Suppressor macrophage treated with lipopolysaccharide for 4 hours (primary cell): ENCODE results near the gene CDH6.

Experiments
- DNase-seq: peaks from one replicate; pipeline ENCODE4 v3.0.0-alpha.2; 2020

Gene CDH6

GRCh38 chr5:31268256-31268655 lies 74.8 kb downstream of the CDH6 start:
- DNase-seq, result no peak

DNA sequence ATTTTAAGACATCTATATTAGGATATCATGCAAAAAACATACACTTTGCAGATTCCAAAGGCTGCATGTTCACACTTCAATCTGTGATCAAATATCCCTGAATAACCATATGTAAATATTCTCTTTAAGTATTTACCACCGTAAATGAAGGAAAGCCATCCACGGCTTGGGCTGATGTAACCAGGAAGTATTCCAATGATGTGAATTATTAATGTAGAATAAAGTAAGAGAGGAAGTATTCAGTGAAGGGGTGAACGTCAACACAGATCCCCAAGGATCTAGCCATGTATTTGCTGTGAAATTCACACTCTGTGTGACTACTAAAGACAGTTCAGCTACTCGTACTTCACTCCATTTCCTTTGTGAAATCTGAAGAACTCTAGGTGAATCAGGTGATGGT lies 75.2 kb downstream of the CDH6 start:
- no peak for DNase-seq

DNA sequence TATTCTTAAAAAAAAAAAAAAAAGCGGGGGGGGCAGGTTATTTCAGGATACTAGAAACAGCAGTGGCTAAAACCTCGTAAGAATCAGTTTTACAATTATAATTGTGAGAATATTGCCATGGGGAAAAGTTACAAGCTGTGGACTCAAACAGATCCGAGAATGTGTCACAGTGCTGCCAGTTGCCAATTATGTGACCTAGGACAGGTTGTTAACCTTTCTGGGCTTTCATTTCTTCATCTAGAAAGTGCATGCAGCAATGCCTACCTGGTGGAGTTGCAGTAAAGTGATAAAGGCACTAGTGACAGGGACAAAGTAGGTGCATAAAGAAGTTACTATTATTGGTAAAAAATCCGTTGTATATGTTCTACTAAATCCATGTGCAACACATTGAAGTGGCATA lies 75.8 kb downstream of the CDH6 start:
- no peak for DNase-seq

GRCh38 chr5:31270396-31270795 lies 76.9 kb downstream of the CDH6 start:
- peak; percentile 20 for DNase-seq

GRCh38 chr5:31271567-31271966 lies 78.1 kb downstream of the CDH6 start:
- no peak for DNase-seq

GRCh38 chr5:31273161-31273560 lies 79.7 kb downstream of the CDH6 start:
- DNase-seq, result no peak

DNA sequence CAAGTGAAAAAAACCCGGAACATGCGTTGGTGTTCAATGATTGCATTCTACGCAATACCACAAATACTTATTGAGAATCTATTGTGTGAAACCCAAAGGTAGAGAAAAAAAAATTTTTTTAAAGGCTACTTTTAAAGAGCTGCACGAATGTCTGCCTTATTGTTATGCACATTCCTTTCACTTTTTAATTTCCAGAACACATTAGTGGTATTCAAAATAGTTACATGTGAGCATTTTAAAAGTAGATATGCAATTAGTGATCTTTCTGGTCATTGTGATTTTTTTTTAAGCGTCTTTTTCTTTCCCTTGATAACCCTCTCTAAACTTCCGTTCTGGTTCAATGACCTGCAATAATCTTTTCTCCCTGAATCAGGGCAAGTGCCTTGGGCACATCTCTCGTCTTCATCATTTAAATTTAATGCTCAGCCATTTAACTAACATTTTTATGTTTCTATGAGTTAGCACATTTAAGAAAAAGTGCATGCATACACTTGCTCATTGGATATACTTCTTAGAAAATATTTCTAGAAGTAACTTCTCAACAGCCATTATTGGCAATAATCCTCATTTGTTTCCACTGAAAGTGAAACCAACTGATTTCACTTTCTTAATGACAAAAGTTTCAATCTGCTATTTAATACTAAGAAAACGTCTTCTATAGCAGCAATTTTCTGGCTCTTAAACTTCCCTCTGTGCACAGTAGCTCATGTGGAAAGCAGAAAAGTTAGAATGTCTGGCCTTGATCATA lies 80.3 kb downstream of the CDH6 start:
- DNase-seq, result peak; percentile 1

DNA sequence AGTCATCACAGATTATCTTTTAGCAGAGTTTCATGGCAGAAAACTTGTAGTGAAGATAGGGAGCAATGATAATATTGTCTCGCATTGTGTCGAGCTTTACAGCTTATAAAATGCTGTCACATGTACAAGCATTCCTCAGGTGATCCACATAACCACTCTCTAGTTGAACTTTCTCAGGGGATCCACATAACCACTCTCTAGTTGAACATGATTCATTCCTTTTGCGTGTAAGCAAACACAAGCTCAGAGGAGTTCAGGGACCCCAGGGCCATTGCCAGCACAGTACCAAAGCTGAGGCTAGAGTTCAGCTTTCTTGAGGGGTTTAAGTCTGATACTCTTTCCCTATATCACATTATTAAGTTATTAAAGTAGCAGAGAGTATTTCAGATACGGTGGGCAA lies 86.7 kb downstream of the CDH6 start:
- DNase-seq, result no peak

DNA sequence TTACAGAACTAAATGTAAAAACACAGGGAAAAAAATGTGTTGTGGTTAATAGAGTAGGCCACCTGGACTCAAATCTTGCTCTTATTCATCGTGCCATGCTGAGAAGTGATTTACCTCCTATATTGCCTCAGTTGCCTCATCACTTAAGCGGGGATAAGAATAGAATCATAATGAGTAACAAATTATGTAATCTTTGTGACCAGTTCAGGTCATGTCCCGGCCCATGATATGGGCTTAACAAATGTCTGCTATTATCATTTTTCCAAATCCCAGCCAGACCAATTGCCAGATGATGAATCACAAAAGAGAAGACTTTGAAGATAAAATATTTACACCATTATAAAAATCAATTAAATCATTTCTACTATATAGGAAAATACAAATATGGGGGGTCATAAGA lies 89.8 kb downstream of the CDH6 start:
- no peak for DNase-seq

- no peak for DNase-seq
Measured at GRCh38 chr5:31285025-31285424, 91.5 kb downstream of the CDH6 start.

DNA sequence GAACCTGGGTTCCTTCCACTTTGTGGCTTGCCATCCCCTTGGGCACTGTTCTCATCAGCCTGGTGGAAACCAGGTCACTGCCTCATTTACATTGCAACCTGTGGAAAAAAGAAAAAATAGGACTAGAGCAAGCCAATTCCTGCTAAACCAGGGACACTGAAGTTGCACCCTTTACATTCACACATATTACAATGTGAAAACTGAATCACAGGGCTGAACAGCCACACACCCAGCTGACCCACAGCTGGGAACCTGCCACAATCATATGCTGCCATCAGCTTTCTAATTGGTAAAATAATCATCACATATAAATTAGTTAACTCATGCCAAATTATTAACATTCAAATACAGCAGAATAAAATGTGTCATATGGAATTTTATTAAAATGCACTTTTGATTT lies 94.5 kb downstream of the CDH6 start:
- DNase-seq, result no peak

DNA sequence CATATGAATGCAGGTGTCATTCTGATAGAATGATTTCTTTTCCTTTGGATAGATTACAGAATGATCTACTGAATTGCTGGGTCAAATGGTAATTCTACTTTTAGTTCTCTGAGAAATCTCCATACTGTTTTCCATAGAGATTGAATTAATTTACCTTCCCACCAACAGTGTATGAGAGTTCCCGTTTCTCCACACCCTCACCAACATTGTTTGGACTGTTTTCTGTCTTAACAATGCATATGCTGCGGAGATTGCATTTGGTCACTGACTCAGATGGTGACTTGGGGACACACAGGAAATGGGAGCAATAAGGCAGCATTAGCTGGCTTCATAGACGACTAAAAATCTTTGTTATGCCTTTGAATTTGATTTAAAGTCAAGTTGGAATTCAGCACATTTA lies 95.9 kb downstream of the CDH6 start:
- no peak for DNase-seq

GRCh38 chr5:31291323-31291854 lies 97.9 kb downstream of the CDH6 start:
- no peak for DNase-seq

DNA sequence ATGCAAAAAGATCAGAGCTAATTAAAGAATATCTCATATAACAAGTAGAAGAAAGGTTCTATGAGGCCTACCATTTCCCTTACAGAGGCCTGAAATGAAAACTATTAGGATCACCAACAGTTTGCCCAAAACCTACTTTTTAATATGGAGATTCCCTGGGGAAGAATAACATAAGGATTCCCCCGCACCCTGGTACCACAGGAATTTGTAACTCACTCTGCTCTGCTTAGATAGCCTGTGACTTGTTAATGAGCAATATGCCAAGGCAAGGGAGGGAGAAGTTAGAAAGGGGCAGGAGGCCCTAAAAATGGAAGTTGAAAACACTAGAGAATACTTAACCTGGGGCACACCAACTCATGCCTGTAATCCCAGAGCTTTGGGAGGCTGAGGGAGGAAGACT lies 107.0 kb downstream of the CDH6 start:
- DNase-seq, result no peak

DNA sequence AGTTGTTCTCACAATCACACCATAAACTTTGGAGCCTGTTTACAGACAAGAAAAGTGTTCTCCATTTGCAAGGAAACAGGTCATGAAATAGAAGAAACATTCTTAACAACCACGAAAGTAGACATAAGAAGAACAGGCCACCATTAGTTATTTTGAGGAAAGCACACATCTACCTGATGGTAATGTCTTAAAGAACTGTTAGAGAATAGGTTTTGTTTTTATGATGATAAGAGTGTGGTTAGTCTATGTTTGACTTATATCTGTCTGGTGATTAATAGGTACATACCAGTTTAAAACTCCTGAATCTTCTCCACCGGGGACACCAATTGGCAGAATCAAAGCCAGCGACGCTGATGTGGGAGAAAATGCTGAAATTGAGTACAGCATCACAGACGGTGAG lies 108.3 kb downstream of the CDH6 start:
- no peak for DNase-seq

DNA sequence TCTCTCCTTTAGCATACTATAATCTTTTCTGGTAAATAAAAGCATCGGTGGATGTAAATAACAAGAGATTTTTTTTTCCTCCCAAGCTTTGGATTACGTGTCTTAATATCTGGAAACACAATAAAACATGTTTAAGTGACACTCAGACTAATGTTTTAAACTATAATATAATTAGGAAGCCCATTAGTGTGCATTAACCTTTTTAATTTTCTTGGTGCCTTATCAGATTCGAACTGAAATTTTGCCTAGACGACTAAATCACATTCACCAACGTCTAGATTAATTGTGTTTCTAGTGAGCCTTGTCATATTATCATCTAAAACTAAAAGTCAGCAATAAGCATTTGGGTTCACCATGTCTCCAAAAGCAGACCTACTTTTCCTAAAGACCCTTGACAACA lies 110.2 kb downstream of the CDH6 start:
- DNase-seq, result no peak

DNA sequence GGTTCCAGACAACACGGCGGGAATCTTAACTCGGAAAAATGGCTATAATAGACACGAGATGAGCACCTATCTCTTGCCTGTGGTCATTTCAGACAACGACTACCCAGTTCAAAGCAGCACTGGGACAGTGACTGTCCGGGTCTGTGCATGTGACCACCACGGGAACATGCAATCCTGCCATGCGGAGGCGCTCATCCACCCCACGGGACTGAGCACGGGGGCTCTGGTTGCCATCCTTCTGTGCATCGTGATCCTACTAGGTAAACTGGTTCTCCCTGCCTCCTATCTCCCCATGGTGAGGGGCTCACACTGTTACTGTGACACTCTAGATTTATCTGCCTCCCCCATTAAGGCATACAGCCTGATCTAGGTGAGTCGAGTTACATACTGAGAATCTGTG lies 124.2 kb downstream of the CDH6 start:
- no peak for DNase-seq

- DNase-seq, result no peak
Measured at GRCh38 chr5:31319335-31319734, 125.8 kb downstream of the CDH6 start.

- no peak for DNase-seq
Measured at GRCh38 chr5:31322946-31323345, 129.5 kb downstream of the CDH6 start.

- DNase-seq, result no peak
Measured at GRCh38 chr5:31324842-31325241, 131.4 kb downstream of the CDH6 start.

- DNase-seq, result no peak
Measured at GRCh38 chr5:31328040-31328733, 134.7 kb downstream of the CDH6 start.

DNA sequence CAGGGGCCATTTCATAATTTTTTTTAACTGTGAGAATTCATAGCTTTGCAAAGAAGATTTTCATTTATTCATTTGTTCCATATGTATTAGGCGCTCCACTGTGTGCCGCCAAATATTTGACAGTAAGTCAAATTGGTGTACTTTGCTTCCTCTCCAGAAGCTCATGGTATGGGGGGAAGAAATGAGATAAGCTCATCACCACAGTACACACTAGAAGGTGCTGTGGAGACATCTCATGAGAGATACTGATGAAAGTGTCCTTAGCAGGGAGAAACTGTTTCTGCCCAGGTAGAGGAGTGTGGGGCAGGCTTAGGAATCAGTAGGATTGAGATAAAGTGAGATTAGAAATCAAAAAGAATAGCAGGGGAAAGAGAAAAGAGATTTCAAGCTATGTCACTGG lies 136.2 kb downstream of the CDH6 start:
- no peak for DNase-seq

GRCh38 chr5:31332160-31332559 lies 138.7 kb downstream of the CDH6 start:
- no peak for DNase-seq

- DNase-seq, result no peak
Measured at GRCh38 chr5:31333475-31333874, 140.0 kb downstream of the CDH6 start.
